NCI-H2081 treated with DMSO at 0.1 percent for 48 hours (cell line): Measurements from ENCODE around the gene PTPN7.

ENCODE experiments used
- DNase-seq: peaks from one replicate; lab custom pipeline; 2025; lab: John Stamatoyannopoulos, UW

Gene PTPN7

GRCh38 chr1:202106340-202107254 is 53.8 kb downstream of the PTPN7 start:
- no peak for DNase-seq

DNA sequence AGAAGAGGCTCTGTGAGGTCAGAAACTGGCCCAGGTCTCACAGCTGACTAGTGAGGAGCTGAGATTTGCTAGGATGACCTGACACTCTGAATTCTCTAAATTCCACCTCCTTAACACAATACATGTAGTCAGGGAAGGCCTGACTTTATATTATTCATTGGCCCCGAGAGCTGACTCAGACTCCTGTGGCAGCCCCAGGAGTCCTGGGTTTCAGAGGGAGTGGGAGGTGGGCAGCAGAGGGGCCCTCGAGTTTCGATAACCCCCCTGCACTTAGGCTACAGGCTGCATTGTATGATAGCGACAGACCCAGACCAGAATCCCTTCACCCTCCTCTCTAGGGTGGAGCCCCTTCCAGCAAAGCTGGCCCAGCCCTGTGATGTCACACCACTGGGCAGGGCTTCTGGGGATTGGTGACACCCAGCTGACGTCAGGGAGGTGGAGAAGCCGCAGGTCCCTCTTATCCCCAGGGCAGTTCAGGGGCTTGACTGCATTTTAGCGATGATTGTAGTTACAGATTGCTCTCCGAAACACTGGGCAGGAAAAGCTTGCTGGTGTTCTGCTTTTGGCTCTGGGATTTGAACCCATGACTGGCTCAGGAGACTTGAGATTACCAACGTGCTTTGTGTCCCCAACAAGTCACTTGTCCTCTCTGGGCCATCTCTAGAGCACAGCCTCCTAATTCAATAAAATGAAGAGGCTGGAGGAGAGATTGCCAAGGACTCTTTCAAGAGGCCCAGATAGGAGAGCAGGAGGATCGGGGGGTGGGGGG is 54.6 kb downstream of the PTPN7 start:
- DNase-seq, result peak; percentile 24

GRCh38 chr1:202104073-202104472 is 56.3 kb downstream of the PTPN7 start:
- DNase-seq, result no peak

- peak; percentile 47 for DNase-seq
Observed at GRCh38 chr1:202101184-202101583, 59.2 kb downstream of the PTPN7 start.
